ENCODE data around the gene CDC45.

DNA sequence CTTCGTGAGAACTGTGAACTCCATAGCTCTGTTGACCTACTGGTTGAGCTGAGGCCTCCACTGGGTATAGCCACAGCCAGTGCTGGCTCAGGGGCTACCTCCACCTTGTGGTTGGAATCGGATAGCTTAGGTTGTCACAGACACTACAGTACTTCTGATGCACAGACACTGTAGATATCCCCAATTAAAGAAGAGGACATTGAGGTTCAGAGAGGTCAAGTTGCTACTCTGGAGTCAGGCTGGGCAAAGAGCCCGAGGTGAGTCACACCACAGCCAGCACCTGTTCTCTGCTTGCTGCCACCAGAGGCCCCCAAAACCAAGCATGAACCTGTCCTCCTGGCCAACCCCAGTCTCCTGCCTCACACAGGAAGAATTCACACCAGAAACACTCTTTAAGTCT lies 6.1 kb upstream of the CDC45 start:
- TF ChIP-seq, protein P1, sequence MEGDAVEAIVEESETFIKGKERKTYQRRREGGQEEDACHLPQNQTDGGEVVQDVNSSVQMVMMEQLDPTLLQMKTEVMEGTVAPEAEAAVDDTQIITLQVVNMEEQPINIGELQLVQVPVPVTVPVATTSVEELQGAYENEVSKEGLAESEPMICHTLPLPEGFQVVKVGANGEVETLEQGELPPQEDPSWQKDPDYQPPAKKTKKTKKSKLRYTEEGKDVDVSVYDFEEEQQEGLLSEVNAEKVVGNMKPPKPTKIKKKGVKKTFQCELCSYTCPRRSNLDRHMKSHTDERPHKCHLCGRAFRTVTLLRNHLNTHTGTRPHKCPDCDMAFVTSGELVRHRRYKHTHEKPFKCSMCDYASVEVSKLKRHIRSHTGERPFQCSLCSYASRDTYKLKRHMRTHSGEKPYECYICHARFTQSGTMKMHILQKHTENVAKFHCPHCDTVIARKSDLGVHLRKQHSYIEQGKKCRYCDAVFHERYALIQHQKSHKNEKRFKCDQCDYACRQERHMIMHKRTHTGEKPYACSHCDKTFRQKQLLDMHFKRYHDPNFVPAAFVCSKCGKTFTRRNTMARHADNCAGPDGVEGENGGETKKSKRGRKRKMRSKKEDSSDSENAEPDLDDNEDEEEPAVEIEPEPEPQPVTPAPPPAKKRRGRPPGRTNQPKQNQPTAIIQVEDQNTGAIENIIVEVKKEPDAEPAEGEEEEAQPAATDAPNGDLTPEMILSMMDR (IDR thresholded peaks at IDR 0.05) = no peak
- no peak for TF ChIP-seq ZFX (IDR thresholded peaks at IDR 0.05; ENCODE audit: borderline replicate concordance)

Measured in 22Rv1 (cell line).